GM12892 (cell line): ENCODE measurements around the gene GTF2I.

Experiments
- POLR2A ChIP-seq: IDR thresholded peaks from 2 replicates; pipeline ENCODE4 v1.6.1; 2011; ENCODE audit warnings: low read depth, low read length, control low read depth
- POLR2AphosphoS5 ChIP-seq: IDR thresholded peaks from 2 replicates; pipeline ENCODE4 v1.6.1; 2011; ENCODE audit warnings: low read depth, low read length, control low read depth

DNA sequence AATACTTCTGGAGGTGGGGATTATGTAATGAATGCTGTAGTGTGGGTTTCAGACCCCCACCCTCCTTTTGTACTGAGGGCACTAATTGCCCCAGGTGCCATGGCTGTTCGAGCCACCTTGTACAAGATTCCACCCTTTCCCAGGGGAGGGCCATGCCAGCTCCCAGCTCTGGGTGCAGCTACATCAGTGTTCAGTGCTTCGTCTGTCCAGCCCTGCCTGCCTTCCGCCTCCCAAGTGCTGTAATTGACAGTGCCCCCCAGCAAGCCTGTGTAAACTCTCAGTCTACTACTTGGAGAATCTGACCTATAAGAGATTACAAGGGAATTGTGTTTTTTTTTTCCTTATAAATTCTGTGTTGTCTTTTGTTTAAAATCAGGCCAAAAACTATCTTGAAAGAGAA, 33.0 kb downstream of the GTF2I start:
- TF ChIP-seq POLR2A (no peak), POLR2AphosphoS5 (no peak)
